NCI-H2081 treated with DMSO at 0.1 percent for 48 hours (cell line): Measurements from ENCODE around the gene SULT2A1.
"Not testable (repeated sequence)": the region's sequence is repeated elsewhere in the genome, so short reads cannot be mapped to it uniquely, and the experiment has no call there.

Source experiments
- DNase-seq: peaks from one replicate; lab custom pipeline; 2025; lab: John Stamatoyannopoulos, UW

SULT2A1 gene

DNA sequence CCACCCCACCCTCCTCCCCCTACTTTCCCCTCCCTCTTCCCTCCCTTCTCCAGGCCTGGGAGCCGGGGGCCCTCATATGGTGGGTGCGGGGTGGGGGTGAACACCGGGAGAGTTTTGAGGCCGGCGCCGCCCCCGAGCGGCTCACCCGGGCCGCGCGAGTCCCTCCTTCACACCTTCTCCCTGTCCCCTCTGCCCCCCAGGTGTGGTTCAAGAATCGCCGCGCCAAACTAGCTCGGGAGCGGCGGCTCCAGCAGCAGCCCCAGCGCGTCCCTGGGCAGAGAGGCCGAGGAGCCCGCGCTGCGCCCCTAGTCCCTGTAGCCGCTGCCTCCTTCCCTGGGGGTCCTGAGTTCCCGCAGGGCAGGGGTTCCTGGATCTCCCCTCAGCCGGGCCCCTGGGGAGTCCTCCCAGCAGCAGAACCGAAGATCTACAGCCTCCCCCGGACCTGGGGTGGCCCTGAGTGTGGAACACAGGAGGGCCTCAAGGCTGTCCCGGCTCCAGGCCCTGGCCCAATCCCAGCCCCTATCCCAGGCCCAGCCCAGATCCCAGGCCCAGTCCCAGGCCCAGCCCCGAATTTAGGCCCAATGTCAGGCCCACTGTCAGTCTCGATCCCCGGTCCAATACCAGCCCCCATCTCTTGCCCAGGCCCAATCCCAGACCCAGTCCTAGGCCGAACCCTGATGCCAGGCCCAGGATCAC, 25.4 kb downstream of the SULT2A1 start:
- DNase-seq: no peak

DNA sequence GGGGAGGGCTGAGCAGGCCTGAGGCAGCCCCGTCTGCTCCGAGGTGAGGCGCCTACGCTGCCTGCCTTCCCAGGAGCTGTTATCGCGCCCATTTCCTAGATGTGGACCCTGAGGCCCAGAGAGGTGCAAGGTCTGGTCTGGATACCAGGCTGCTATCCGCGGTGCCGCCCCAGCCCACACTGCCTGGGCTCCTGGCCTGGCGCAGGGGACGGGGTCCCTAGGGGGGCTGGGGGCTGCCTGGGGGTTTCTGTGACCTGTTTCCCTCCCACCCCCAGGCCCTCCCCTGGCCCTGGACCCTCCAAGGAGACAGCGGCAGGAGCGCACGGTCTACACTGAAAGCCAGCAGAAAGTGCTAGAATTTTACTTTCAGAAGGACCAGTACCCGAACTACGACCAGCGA, 26.3 kb downstream of the SULT2A1 start:
- not testable (repeated sequence) for DNase-seq

- DNase-seq: not testable (repeated sequence)
Observed at GRCh38 chr19:47858646-47859285, 27.3 kb downstream of the SULT2A1 start, which contains the start of gene TPRX2. TPRX2 (plus strand) TSS chr19:47859235; CDS start chr19:47859247, 12 bp downstream.

GRCh38 chr19:47858231-47858630, 27.9 kb downstream of the SULT2A1 start:
- not testable (repeated sequence) for DNase-seq

GRCh38 chr19:47854459-47854858, 31.7 kb downstream of the SULT2A1 start:
- DNase-seq: no peak

GRCh38 chr19:47853003-47853402, 33.1 kb downstream of the SULT2A1 start:
- DNase-seq: no peak

DNA sequence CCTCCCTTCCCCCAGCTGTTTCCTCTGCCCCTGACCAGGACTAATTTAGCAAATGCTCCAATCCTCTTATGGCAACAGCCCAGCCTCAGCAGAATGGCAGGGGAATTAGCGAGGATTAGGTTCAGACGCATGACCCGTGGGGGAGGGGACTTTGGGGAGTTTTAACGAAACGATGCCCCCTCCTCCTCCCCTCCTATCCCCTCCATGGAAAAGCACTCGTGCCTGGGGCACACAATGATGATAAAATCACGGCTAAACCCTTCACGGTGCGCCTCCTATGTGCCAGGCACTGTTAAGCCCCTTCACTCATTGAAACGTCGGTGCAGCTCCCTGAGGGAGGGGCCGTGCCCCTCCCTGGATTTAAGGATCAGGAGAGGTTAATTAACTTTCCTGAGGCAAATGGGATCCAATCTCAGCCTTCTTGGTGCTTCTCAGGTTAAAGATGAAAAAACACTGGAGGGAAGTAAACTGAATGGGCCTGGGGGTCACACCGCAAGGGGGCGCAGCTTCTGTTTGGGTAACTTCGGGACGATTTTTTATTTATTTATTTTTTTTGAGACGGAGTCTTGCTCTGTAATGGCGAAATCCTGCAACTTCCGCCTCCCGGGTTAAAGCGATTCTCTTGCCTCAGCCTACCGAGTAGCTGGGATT, 37.2 kb downstream of the SULT2A1 start:
- no peak for DNase-seq

- DNase-seq: no peak
Observed at GRCh38 chr19:47848425-47848822, 37.7 kb downstream of the SULT2A1 start.

- DNase-seq: no peak
Observed at GRCh38 chr19:47842941-47843340, 43.2 kb downstream of the SULT2A1 start.

DNA sequence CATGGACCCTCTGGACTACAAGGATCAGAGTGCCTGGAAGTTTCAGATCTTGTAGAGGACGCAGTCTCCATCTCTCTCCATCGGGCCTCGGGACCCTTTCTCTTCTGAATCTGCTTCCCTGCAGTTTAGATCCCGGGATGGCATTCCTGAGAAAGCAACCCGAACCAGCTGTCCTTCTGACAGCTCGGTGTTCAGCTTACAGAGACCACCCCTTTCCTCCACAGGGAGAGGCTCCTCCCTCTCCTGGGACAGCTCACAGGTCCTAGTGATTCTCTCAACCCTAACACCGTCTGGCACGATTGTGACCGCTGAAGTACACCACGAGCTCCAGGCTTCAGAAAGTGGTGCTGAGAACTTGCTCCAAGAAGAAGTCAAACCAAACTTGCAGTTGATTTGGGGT, 46.2 kb downstream of the SULT2A1 start:
- DNase-seq: no peak

DNA sequence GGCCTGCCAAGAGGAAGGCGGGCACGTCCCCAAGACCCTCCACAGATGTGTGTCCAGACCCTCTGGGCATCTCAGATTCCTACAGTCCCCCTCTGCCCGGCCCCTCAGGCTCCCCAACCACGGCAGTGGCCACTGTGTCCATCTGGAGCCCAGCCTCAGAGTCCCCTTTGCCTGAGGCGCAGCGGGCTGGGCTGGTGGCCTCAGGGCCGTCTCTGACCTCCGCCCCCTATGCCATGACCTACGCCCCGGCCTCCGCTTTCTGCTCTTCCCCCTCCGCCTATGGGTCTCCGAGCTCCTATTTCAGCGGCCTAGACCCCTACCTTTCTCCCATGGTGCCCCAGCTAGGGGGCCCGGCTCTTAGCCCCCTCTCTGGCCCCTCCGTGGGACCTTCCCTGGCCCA, 46.7 kb downstream of the SULT2A1 start:
- no peak for DNase-seq

DNA sequence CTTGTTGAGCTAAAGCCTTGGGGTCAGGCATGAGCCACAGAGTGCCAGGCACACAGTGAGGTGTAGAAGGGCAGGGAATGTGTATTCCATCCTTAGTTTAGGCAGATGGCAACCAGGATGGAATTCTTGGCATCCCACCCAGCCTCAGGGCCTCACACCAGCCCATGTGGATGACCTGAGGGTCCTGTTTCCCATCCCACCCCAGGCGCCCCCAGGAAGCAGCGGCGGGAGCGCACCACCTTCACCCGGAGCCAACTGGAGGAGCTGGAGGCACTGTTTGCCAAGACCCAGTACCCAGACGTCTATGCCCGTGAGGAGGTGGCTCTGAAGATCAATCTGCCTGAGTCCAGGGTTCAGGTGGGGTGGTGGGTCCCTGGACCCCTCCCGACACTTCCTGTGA, 50.1 kb downstream of the SULT2A1 start:
- no peak for DNase-seq

DNA sequence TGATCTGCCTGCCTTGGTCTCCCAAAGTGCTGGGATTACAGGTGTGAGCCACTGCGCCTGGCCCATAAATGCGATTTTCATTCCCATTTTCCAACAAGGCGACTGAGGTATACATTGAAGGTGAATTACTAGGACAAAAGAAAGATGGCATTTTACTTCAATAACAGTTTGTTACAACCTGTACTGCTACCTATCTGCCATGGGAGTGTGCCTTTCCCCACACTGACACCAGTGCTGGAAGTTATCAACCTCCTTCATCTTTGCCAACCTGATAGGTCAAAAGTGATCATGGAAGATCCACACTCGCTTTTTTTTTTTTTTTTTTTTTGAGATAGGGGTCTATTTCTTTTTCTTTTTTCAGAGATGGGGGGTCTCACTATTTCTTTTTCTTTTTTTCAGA, 53.4 kb downstream of the SULT2A1 start:
- DNase-seq: no peak

DNA sequence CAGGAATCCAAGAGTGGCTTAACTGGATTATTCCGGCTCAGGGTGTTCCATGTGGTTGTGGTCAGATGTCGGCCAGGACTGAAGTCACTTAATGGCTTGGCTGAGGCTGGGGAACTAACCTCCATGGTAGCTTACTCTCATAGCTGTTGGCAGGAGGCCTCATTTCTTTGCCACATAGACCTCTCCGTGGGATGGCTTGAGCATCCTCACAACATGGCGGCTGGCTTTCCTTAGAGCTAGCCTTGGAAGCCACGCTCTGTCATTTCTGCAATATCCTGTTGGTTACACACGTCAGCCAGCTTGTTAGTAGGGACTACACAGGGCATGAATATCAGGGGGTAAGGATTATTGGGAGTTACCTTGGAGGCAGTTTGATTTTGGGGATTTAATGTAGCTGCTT, 59.3 kb downstream of the SULT2A1 start:
- no peak for DNase-seq

DNA sequence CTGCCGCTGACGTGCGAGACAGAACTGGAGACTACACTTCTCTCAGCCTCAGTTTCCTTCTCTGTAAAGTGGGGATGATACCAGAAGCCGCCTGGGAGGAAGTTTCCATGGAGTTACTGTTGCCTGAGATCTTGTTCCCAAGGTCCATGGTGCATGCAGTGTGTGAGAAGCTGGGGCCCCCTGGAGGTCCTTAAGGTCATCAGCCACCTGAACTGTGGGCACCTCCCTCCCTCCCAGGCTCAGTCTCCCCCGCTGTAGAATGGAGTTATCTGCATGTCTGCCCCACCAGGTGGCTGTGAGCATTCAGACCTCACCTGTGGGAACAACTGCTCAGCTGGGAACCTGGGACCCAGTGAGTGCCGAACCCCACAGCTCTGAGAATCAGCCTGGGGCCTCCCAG, 61.7 kb downstream of the SULT2A1 start:
- no peak for DNase-seq

DNA sequence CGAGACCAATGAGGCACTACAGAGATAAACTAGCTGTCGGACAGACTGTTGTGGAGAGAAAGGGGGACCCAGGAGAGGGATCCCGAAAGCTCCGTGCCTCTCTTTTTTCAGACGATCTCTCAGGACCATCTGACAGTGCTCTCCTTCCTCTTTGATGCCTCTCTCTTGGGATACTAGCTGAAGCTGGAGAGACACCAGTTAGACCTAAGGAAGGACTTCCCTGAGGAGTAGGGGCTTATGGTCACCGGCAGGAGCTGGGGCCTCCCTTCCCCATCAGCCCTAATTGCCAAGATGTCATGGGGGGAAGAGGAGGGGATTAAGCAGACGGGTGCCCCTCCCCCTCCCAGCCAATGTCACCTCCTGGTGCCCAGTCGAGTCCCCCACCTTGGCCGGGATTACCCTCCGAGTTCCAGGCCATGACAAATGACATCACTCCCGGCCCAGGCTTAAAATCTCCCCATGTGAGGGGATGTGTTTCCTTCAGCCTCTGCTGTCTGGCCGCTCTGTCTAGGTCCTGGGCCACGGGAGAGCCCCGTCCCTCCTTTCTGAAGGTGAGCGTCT, 64.6 kb downstream of the SULT2A1 start, which contains the start of gene CRX:
CRX (plus strand) TSS at position 478 of the 561 bp plus-strand sequence. CDS start 12,507 bp downstream, outside the sequence.
- no peak for DNase-seq
